Fibroblast of pulmonary artery (primary cell): Measurements from ENCODE around the gene ABCB4.
"Not testable (repeated sequence)": the region's sequence is repeated elsewhere in the genome, so short reads cannot be mapped to it uniquely, and the experiment has no call there.

ENCODE experiments used
- DNase-seq: peaks from one replicate; pipeline ENCODE4 v3.0.0-alpha.2; 2010; ENCODE audit warnings: low read depth
- H3K4me3 ChIP-seq: replicated peaks from 2 replicates; pipeline ENCODE4 v1.5.1; 2011; ENCODE audit warnings: low read depth, mild to moderate bottlenecking, control low read depth, low read length, moderate library complexity
- TF ChIP-seq, protein P1 (sequence below): IDR thresholded peaks from 2 replicates; pipeline ENCODE4 v1.5.1; 2011; ENCODE audit warnings: mild to moderate bottlenecking, control low read depth, low read length, inconsistent platforms; ENCODE audit errors: missing control alignments

ABCB4 gene

GRCh38 chr7:87480386-87480785 is 4.9 kb upstream of the ABCB4 start:
- no peak for DNase-seq
- TF ChIP-seq, protein P1, sequence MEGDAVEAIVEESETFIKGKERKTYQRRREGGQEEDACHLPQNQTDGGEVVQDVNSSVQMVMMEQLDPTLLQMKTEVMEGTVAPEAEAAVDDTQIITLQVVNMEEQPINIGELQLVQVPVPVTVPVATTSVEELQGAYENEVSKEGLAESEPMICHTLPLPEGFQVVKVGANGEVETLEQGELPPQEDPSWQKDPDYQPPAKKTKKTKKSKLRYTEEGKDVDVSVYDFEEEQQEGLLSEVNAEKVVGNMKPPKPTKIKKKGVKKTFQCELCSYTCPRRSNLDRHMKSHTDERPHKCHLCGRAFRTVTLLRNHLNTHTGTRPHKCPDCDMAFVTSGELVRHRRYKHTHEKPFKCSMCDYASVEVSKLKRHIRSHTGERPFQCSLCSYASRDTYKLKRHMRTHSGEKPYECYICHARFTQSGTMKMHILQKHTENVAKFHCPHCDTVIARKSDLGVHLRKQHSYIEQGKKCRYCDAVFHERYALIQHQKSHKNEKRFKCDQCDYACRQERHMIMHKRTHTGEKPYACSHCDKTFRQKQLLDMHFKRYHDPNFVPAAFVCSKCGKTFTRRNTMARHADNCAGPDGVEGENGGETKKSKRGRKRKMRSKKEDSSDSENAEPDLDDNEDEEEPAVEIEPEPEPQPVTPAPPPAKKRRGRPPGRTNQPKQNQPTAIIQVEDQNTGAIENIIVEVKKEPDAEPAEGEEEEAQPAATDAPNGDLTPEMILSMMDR: no peak
- no peak overlapping the region for H3K4me3 ChIP-seq

- TF ChIP-seq, protein P1: no peak
- DNase-seq: no peak
- H3K4me3 ChIP-seq: no peak overlapping the region
These were observed 4.5 kb upstream of the ABCB4 start for GRCh38 chr7:87479951-87480350.

DNA sequence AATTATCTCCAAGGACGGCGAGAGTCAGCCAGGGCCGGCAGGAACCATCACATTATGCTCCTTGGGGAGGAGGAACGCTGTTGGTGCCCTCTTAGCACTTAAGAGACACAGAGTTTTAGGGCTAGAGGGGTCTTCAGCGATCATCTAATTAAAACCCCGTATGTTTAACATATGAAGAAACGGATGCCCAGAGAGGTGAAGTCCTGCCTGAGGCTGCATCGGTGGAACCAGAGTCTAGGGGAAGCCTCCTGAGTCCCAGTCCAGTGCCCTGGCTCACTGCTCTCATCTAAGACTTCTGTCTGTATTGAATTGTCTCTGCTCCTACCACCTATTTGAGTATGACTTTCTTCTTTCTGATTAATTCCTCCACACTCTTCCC is 688 bp upstream of the ABCB4 start:
- DNase-seq: no peak
- TF ChIP-seq, protein P1: no peak
- no peak overlapping the region for H3K4me3 ChIP-seq

DNA sequence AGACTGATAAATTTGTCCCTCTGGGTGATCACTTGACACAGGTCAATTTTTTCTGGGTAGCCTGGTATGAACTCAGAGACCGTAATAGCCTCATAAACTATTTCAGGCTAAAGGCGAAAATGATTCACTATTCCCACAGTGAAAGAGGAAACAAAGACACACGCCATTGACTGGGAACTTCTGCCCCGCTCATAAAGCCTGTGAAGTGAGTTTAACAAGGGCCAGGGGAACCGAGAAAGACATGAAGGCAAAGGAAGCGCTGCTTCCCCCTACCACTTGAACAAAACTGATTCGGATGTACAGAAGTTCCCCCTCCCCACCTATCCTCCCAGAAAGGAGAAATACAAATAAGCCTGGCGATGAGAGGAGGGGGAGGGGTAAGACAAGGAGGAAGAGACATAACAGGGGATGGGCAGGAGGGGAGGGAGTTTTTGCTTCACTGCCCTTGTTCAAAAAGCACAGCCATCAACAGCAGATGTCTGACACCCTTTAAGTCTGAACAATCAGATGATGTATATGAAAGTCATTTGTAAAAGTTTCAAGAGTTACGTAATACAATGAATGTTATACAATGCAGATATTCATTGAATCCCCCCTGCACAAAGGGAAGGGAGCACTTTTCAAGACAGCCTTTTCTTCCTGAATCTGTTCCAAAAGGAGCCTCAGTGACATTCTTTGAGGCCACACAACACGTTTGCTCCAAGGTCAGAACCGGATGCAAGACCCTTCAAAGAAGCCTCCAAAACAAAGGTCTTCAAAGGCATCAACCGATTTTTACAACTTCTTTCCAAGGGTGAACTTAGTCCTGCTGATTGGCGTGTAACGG is 734 bp downstream of the ABCB4 start:
- no peak for DNase-seq
- TF ChIP-seq, protein P1: no peak
- peak overlapping the region; percentile 17 for H3K4me3 ChIP-seq

DNA sequence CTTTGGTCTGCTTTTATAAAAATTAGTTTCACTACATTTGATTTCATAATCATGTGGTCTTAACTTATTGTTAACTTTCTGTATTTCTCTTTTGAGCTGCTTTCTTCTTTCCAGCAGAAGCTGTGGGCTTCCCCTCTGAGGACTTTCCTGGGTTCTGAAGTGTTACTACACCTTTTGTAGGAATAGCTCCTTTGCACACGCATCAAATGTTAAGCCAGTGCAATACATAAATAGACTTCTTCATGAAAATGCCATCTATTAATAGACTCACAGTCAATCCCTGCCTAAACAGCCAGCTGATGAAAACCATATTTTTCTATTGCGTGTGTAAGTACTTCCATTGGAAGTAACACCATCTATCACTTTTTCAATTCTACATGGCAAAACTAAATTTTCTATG is 1.5 kb downstream of the ABCB4 start:
- no peak for DNase-seq
- no peak overlapping the region for H3K4me3 ChIP-seq
- TF ChIP-seq, protein P1: no peak

- DNase-seq: no peak
- TF ChIP-seq, protein P1: no peak
- H3K4me3 ChIP-seq: no peak overlapping the region
These were observed 2.3 kb downstream of the ABCB4 start for GRCh38 chr7:87473192-87473591.

DNA sequence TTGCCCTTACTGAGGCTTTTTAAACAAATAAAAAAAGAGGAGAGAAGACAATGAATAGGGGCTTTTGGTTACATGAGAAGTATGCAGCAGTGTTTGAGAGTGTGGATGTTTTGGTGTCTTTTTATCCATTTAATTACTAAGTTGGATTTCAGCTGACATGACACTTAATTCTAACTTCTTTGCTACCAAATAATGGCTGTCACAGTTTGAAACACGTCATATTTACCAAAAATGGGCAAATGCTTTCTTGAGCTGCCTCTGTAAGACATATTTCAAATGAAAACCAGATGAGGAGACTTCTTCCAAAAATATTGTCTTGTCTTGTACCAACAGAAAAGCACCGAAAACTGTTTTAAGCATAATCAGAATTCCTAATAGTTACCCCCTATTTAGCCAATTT is 4.0 kb downstream of the ABCB4 start:
- no peak overlapping the region for H3K4me3 ChIP-seq
- no peak for DNase-seq
- TF ChIP-seq, protein P1: no peak

DNA sequence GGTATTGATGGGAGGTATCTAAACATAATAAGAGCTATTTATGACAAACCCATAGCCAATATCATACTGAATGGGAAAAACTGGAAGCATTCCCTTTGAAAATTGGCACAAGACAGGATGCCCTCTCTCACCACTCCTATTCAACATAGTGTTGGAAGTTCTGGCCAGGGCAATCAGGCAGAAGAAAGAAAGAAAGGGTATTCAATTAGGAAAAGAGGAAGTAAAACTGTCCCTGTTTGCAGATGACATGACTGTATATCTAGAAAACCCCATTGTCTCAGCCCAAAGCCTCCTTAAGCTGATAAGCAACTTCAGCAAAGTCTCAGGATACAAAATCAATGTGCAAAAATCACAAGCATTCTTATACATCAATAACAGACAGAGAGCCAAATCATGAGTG is 6.3 kb downstream of the ABCB4 start:
- H3K4me3 ChIP-seq, DNase-seq: not testable (repeated sequence)

DNA sequence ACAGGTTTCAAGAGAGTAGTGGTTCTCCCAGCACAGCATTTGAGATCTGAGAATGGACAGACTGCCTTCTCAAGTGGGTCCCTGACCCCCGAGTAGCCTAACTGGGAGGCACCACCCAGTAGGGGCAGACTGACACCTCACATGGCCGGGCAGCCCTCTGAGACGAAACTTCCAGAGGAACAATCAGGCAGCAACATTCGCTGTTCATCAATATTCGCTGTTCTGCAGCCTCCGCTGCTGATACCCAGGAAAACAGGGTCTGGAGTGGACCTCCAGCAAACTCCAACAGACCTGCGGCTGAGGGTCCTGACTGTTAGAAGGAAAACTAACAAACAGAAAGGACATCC is 10.0 kb downstream of the ABCB4 start:
- not testable (repeated sequence) for DNase-seq, H3K4me3 ChIP-seq

DNA sequence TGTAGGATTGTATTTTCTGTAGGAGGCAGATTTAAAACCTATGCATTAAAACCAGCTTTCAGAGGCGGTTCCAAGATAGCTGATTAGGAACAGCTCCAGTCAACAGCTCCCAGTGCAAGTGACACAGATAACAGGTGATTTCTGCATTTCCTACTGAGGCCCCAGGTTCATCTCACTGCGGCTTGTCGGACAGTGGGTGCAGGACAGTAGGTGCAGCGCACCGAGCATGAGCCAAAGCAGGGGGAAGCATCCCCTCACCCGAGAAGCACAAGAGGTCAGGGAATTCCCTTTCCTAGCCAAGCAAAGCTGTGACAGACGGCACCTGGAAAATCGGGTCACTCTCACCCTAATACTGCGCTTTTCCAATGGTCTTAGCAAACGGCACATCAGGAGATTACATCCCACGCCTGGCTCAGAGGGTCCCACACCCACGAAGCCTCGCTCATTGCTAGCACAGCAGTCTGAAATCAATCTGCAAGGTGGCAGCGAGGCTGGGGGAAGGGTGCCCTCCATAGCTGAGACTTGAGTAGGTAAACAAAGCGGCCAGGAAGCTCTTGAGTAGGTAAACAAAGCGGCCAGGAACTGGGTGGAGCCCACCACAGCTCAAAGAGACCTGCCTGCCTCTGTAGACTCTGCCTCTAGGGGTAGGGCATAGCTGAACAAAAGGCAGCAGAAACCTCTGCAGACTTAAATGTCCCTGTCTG is 10.5 kb downstream of the ABCB4 start:
- H3K4me3 ChIP-seq, DNase-seq: not testable (repeated sequence)
